Fibroblast of mammary gland (primary cell): Measurements from ENCODE around the gene TTLL9.

Experiments used
- DNase-seq: peaks from one replicate; pipeline ENCODE4 v3.0.0-alpha.2; 2010; ENCODE audit warnings: low read depth
- H3K4me3 ChIP-seq: 2 replicates; pipeline ENCODE4 v1.5.1; 2011; ENCODE audit warnings: low read depth, mild to moderate bottlenecking, low read length, moderate library complexity; ENCODE audit not compliant: control insufficient read depth
- TF ChIP-seq, protein P1 (sequence below): conservative IDR thresholded peaks from 2 replicates; pipeline ENCODE4 v1.5.1; 2011; ENCODE audit warnings: low read depth, low read length, inconsistent platforms; ENCODE audit not compliant: control insufficient read depth, insufficient read depth

The TTLL9 gene

DNA sequence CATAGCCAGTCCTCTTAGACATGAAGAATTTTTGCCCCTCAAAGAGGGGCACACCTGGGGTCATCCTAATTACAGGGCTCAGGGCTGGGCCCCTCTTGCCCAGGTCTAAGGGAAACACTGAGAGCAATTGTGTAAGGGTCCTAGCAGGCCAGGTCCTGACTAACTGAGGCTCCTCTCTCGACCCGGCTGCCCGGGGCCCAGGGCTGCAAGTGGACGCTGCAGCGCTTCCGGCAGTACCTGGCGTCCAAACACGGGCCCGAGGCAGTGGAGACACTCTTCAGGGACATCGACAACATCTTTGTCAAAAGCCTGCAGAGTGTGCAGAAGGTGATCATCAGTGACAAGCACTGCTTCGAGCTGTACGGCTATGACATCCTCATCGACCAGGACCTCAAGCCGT, 64.1 kb downstream of the TTLL9 start:
- TF ChIP-seq, protein P1, sequence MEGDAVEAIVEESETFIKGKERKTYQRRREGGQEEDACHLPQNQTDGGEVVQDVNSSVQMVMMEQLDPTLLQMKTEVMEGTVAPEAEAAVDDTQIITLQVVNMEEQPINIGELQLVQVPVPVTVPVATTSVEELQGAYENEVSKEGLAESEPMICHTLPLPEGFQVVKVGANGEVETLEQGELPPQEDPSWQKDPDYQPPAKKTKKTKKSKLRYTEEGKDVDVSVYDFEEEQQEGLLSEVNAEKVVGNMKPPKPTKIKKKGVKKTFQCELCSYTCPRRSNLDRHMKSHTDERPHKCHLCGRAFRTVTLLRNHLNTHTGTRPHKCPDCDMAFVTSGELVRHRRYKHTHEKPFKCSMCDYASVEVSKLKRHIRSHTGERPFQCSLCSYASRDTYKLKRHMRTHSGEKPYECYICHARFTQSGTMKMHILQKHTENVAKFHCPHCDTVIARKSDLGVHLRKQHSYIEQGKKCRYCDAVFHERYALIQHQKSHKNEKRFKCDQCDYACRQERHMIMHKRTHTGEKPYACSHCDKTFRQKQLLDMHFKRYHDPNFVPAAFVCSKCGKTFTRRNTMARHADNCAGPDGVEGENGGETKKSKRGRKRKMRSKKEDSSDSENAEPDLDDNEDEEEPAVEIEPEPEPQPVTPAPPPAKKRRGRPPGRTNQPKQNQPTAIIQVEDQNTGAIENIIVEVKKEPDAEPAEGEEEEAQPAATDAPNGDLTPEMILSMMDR, result no peak
- no peak overlapping the region for H3K4me3 ChIP-seq
- DNase-seq, result no peak

- no peak overlapping the region for H3K4me3 ChIP-seq
- DNase-seq, result no peak
- TF ChIP-seq, protein P1, result no peak
These were observed 64.7 kb downstream of the TTLL9 start for GRCh38 chr20:31934968-31935764.

- DNase-seq, result no peak
- H3K4me3 ChIP-seq, result no peak overlapping the region
- TF ChIP-seq, protein P1, result no peak
These were observed 66.0 kb downstream of the TTLL9 start for GRCh38 chr20:31936420-31936819.

DNA sequence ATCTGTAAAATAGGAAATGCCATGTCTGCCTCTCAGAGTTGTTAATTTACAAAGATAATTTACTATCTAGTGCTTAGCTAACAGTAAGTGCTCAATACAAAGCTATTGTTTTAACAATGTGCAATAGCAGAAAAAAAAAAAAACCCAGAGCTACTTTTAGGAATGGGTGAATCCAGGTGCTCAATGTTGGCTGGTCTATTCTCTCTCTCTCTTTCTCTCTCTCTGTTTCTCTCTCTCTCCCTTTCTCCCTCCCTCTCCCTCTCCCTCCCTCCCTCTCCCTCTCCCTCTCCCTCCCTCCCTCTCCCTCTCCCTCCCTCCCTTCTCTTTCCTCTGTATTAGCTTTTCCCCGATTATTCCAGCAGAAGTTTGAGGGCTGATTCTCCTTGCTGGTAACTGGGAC, 67.4 kb downstream of the TTLL9 start:
- no peak for DNase-seq
- H3K4me3 ChIP-seq, result no peak overlapping the region
- TF ChIP-seq, protein P1, result no peak

DNA sequence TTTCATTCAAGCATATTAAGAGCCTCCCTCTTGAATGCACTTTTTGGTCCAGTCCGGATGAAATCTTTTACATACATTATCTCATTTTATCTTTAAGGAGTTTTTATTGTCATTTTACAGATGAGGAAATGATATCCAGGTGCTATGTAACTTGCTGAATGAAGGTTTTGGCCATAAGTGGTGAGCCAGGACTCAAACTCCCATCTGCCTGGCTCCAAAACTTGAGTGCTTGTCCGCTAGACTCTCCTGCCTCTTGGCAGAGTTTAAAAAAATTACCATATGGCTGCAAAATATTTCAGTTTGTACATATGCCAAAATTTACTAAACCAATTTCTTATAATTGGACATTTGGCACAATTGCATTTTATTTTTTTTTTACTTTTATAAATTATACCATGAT, 69.2 kb downstream of the TTLL9 start:
- no peak for DNase-seq
- no peak overlapping the region for H3K4me3 ChIP-seq
- TF ChIP-seq, protein P1, result no peak

GRCh38 chr20:31943052-31943471, 72.6 kb downstream of the TTLL9 start:
- TF ChIP-seq, protein P1, result no peak
- H3K4me3 ChIP-seq, result no peak overlapping the region
- no peak for DNase-seq

DNA sequence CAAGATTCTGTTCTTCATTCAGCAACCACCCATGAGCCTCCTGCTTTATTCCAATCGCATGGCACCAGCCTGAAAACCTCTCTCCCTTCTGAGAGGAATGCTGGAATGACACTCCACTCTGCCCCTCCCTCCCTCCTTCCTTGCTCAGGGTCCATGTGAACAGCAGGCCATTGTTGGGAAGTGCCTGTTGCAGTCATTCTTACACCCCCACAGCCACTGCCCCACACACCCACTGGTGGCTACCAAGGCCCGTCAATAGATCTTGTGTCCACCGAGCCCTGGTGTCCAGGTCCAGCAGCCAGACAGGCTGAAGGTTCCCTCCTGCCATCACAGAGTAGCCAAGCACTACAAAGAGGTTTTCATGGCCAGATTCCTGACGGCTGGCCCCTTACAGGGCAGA, 74.9 kb downstream of the TTLL9 start:
- H3K4me3 ChIP-seq, result no peak overlapping the region
- TF ChIP-seq, protein P1, result no peak
- DNase-seq, result no peak
